ENCODE results near the gene BTNL2.
"Not testable (repeated sequence)": the region's sequence is repeated elsewhere in the genome, so short reads cannot be mapped to it uniquely, and the experiment has no call there.

BTNL2 gene, protein sequence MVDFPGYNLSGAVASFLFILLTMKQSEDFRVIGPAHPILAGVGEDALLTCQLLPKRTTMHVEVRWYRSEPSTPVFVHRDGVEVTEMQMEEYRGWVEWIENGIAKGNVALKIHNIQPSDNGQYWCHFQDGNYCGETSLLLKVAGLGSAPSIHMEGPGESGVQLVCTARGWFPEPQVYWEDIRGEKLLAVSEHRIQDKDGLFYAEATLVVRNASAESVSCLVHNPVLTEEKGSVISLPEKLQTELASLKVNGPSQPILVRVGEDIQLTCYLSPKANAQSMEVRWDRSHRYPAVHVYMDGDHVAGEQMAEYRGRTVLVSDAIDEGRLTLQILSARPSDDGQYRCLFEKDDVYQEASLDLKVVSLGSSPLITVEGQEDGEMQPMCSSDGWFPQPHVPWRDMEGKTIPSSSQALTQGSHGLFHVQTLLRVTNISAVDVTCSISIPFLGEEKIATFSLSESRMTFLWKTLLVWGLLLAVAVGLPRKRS

DNA sequence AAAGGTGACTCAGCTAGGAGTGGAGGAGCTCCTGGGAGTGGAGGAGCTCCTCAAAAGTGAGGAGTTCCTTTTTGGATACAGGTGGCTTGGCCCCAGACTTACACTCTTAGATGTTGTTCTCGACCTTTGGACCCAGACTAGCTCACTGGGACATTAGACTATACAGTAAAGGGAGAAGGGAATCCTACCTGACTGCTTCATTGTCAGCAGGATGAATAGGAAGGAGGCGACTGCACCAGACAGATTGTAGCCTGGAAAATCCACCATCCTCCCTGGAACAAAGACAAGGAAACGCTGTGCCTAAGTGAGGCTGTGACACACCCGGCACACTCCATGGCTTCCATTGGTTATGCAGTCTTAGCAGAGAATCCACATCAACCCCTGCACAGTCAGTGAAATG, at the start of gene BTNL2:
Gene BTNL2 (minus strand): TSS at position 325 of the 400 bp plus-strand sequence. CDS start 58 bp downstream, at position 267.
- no peak for DNase-seq

GRCh38 chr6:32449088-32449736, 42.2 kb upstream of the BTNL2 start:
- no peak for DNase-seq

DNA sequence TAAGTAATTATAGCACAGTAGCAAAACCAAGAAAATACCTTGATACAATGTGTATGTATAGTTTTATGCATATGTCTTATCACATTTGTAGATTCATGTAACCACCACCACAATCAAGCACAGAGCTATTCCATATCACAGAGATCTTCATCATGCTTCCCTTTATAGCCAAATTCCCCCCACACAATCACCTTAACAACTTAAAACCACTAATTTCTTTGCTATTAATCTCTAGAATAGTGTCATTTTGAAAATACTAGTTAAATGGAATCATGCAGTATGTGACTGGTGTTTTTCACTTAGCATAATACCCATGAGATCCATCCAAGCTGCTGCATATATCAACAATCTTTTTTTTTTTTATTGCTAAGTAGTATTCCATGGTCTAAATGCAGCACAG, 41.0 kb upstream of the BTNL2 start:
- no peak for DNase-seq

DNA sequence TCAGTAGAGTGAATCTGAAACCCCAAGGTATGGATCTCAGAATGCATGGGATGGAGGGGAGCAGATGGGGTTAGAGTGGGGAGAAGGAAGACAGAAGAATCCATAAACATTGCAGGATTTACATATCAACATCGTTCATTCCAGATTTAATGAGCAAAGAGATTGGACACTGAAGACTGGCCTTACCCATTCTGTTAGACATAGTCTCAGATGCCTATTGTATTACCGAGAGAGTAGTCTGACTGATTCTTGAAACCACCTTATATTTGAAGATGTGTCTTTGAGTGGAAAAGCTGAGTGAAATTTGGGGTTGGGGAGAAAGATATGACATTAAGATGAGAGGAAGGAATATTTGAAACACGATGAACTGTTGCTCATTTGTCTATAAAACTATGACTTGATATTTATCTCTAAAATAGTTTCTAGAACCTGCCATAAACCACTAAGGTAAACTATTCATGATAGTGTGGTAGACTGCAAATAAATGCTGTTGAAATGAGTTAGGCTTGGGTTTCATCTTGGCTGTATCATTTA, 38.4 kb upstream of the BTNL2 start:
- no peak for DNase-seq

DNA sequence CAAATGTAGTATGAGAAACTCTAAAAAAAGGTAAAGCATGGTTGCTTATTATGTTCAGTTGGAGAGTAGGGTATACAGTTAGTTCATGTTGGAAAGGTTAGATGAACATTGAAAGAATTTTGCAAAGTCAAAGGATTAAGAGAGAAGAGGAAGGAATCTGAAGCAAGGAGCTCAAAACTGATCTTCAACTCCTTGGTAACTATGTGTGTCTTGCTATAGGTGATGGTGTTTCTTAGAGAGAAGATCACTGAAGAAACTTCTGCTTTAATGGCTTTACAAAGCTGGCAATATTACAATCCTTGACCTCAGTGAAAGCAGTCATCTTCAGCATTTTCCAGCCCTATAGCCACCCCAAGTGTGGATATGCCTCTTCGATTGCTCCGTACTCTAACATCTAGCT, 37.5 kb upstream of the BTNL2 start:
- no peak for DNase-seq

DNA sequence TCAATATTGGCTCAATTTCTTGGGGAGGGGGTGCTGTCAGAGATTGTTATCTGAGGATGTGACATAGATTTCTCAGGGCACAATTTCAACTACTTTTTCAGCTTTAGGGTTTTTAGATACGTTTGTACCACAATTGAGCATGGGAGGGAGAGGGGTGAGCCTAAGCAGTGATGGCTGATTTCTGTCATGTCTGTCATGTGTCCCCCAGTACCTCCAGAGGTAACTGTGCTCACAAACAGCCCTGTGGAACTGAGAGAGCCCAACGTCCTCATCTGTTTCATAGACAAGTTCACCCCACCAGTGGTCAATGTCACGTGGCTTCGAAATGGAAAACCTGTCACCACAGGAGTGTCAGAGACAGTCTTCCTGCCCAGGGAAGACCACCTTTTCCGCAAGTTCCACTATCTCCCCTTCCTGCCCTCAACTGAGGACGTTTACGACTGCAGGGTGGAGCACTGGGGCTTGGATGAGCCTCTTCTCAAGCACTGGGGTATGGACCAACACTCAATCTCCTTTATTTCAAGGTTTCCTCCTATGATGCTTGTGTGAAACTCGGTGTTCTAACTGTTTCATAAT, 36.1 kb upstream of the BTNL2 start:
- DNase-seq, result no peak

GRCh38 chr6:32442243-32442667, 35.3 kb upstream of the BTNL2 start:
- DNase-seq, result no peak

GRCh38 chr6:32439602-32440214, 32.7 kb upstream of the BTNL2 start, which contains the start of gene HLA-DRA:
Gene HLA-DRA (plus strand): TSS chr6:32439887. CDS start chr6:32439951, 64 bp downstream.
- DNase-seq, result peak; percentile 71

GRCh38 chr6:32439139-32439538, 32.2 kb upstream of the BTNL2 start:
- DNase-seq, result no peak

DNA sequence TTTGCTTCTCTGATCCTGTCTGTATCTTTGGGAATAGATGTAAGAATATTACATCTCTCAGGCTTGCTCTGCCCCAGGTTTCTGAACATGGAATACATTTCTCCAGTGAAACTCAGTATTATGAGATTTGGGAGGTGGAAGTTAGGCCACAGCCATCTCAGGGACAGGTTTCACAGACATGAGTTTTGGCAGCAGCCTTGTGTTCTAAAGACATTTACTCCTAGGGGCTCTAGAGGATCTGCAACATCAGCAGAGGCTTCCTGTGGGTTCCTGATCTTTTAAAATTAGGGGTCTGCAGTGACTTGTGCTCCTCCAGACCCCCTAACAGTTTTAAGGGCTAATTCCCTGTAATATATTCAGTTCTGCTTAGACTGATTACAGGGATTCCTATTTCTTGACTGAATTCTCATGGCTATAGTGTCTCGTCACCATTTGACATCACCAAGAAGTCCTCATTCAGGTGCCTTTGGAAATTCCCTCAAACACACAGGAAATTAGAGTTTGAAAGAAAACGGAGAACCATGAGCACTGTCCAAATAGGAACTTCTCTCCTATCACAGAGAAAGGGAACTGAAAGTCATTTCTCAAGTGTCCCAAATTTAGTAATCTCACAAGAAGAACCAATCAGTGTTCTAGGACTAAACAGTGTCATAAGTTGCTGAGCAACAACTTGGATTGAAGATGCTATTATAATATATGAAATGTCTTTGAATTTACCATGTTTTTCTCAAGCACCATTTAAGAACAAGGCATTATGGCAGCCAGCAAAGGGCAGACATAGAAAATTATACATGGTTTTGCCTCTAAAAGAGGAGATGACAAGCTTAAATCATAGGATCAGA, 30.2 kb upstream of the BTNL2 start:
- DNase-seq, result no peak

GRCh38 chr6:32436186-32436585, 29.2 kb upstream of the BTNL2 start:
- no peak for DNase-seq

DNA sequence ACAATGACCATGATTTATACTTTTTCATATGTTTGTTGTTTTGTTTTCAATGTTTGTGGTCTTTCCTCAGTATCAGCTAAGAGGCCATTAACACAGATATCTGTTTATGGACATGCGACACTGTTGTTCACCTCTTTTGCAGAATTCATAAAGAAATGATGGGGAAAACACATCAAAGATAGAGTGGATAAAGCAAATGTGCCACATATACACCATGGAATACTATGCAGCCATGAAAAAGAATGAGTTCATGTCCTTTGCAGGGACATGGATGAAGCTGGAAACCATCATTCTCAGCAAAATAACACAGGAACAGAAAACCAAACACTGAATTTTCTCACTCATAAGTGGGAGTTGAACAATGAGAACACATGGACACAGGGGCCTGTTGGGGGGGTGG, 27.0 kb upstream of the BTNL2 start:
- DNase-seq, result not testable (repeated sequence)

- no peak for DNase-seq
Observed at GRCh38 chr6:32432050-32432450, 25.1 kb upstream of the BTNL2 start.

- DNase-seq, result no peak
Observed at GRCh38 chr6:32431142-32431541, 24.2 kb upstream of the BTNL2 start.

- DNase-seq, result no peak
Observed at GRCh38 chr6:32430179-32430578, 23.2 kb upstream of the BTNL2 start.

- no peak for DNase-seq
Observed at GRCh38 chr6:32427934-32428474, 21.0 kb upstream of the BTNL2 start.

- no peak for DNase-seq
Observed at GRCh38 chr6:32427218-32427617, 20.2 kb upstream of the BTNL2 start.

DNA sequence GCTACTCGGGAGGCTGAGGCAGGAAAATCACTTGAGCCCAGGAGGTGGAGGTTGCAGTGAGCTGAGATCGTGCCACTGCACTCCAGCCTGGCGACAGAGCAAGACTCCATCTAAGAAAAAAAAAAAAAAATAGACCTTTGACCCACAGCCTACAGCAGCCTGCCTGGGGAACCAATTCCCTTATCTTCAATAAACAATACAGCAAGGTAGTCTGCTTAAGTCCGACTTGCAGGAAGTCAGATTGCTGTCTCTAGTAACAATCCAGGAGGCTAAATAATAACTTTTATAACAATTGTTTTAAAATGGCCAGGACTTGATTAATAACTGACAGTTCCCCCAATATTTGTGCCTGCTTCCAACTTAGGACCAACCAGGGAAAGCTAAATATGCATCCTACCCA, 19.4 kb upstream of the BTNL2 start:
- no peak for DNase-seq

DNA sequence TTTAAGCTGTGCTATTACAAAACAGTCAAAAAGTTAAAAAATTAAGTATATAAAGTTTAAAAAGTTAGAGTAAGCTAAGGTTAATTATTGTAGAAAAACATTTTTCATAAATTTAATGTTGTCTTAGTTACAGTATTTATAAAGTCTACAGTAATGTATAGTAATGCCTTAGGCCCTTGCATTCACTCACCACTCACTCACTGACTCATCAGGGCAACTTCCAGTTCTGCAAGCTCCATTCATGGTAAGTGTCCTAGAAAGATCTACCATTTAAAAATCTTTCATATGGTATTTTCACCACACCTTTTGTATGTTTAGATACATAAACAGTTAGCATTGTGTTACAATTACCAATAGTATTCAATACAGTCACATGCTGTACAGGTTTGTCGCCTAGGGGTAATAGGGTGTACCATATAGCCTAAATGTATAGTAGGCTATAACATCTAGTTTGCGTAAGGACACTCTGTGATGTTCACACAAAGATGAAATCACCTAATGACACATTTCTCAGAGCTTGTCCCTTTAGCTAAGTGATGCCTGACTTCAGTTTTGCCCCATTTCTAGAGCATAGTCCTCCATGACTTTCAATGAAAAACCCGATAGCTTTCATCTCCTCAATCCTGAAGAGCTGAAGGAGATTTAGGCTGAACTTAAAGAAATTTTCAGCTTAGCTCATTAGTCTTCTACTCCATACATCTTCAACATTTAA, 17.8 kb upstream of the BTNL2 start:
- no peak for DNase-seq

DNA sequence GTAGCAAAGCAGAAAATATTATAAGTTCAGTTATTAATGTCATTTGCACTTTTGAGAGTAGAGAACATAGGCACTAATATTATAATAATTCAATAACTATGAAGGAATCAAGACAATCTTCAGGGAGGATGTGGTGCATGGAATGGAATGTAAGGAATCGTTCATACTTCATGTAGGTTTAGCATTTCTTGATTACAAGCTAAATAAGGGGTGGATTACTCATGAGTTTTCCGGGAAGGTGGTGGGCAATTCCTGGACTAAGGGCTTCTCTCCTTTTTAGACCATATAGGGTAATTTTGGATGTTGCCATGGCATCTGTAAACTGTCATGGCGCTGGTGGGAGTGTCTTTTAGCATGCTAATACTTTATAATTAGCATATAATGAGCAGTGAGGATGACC, 9.1 kb upstream of the BTNL2 start:
- DNase-seq, result no peak

DNA sequence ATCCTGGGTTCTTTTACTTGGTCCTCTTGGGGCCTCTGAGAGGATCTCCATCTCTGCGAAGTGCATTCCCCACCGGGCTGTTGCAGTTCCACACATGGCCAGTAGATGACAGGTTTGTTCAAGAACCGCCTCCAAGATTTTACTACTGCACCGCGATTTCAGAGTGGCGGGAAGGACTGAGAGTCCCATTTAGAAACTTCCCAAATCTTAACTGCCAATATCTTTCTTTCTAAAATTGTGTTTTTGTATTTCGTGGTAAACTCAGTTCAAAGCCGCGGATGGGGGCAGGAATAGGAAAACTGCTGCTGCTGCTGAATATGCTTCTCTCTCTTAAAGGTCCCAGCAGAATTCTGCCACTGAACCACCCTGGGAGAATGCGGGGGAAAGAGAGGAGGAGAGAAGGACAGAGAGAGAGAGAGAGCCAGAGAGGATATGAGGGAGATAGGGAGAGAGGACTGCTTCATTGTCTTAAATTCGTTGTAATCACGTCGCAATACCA, 8.6 kb upstream of the BTNL2 start:
- peak; percentile 90 for DNase-seq
